B cell (primary cell): Measurements from ENCODE around the gene DYDC2. TPM values are rescaled to one million over a fixed set of nuclear protein-coding genes. Genes with fewer than 3 reads are reported as not detected.
A peak's percentile ranks its signal among the peaks of the same experiment; 100 is the strongest.

ENCODE experiments used
- ATAC-seq: fragments of 200-7000 bp; cut with Tn5 transposase; one replicate; pipeline ENCODE4 v1.10.0; 2021; ENCODE audit warnings: low read depth, mild to moderate bottlenecking, moderate number of reproducible peaks, moderate library complexity
- CTCF ChIA-PET: fragments of 350-600 bp; sonication (Branson Sonifier 250); formaldehyde crosslinking; loops from one replicate; lab custom pipeline; 2021; ENCODE audit warnings: antibody characterized with exemption, inconsistent platforms; lab: Charles Lee
- POLR2A ChIA-PET: fragments of 350-600 bp; sonication (Branson Sonifier 250); formaldehyde crosslinking; loops from one replicate; lab custom pipeline; 2021; ENCODE audit warnings: antibody characterized with exemption; lab: Charles Lee
- DNase-seq: peaks from one replicate; pipeline ENCODE4 v3.0.0; 2013
- H2AFZ ChIP-seq: 2 replicates; pipeline ENCODE4 v1.6.1; 2012; ENCODE audit warnings: mild to moderate bottlenecking, low read depth, low read length; ENCODE audit not compliant: insufficient read depth, poor library complexity, severe bottlenecking
- H3K27ac ChIP-seq, 2 donors: 1 replicate in 1 of 2; 2 replicates in 1 of 2; pipeline ENCODE4 v1.5.1; 2012 to 2013; ENCODE audit warnings: low read length in 2 of 2, mild to moderate bottlenecking in 2 of 2, moderate library complexity in 1 of 2
- H3K27me3 ChIP-seq, 4 experiments: fragments of 200-600 bp in 1 of 4; sonication (generic) in 1 of 4; replicated peaks in 1 of 4; 1 replicate in 2 of 4; 2 replicates in 2 of 4; pipeline versions ENCODE4 v1.6.1 to v1.7.0; 2013 to 2016; ENCODE audit warnings: low read length in 3 of 4, mild to moderate bottlenecking in 2 of 4, mixed read lengths in 1 of 4, moderate library complexity in 1 of 4; ENCODE audit not compliant: insufficient read depth in 4 of 4, control insufficient read depth in 3 of 4; ENCODE audit errors: control extremely low read depth in 1 of 4
- H3K36me3 ChIP-seq, 2 experiments: replicated peaks in 1 of 2; 1 replicate in 1 of 2; 2 replicates in 1 of 2; pipeline versions ENCODE4 v1.6.1 to v1.7.1; 2013; ENCODE audit warnings: low read length in 1 of 2; ENCODE audit not compliant: insufficient read depth in 2 of 2, control insufficient read depth in 1 of 2; ENCODE audit errors: control extremely low read depth in 1 of 2, extremely low read depth in 1 of 2
- H3K4me1 ChIP-seq, 2 donors: fragments of 200-600 bp in 1 of 2; sonication (generic) in 1 of 2; 1 replicate in 1 of 2; 2 replicates in 1 of 2; pipeline versions ENCODE4 v1.5.1 to v1.6.1; 2013 to 2017; ENCODE audit warnings: low read length in 2 of 2; ENCODE audit not compliant: control insufficient read depth in 2 of 2, insufficient read depth in 2 of 2
- H3K4me2 ChIP-seq: replicated peaks from 2 replicates; pipeline ENCODE3; 2012; ENCODE audit warnings: mild to moderate bottlenecking, low read depth, low read length; ENCODE audit not compliant: poor library complexity, severe bottlenecking
- H3K4me3 ChIP-seq, 5 experiments: fragments of 200-600 bp in 1 of 5; sonication (generic) in 1 of 5; 1 replicate in 3 of 5; 2 replicates in 2 of 5; pipeline versions ENCODE4 v1.5.1 to v1.7.0; 2011 to 2016; ENCODE audit warnings: low read length in 4 of 5, mild to moderate bottlenecking in 4 of 5, low read depth in 2 of 5, control low read depth in 1 of 5, moderate library complexity in 1 of 5; ENCODE audit not compliant: insufficient read depth in 1 of 5; ENCODE audit errors: control extremely low read depth in 1 of 5, extremely low read depth in 1 of 5
- H3K79me2 ChIP-seq: fragments of 200-600 bp; sonication (generic); one replicate; pipeline ENCODE4 v1.6.0; 2016; ENCODE audit warnings: low read length; ENCODE audit not compliant: control insufficient read depth, insufficient read depth
- H3K9ac ChIP-seq: fragments of 200-600 bp; sonication (generic); 2 replicates; pipeline ENCODE4 v1.6.1; 2017; ENCODE audit warnings: mild to moderate bottlenecking, low read length, moderate library complexity
- H3K9me3 ChIP-seq, 3 donors: one replicate each; pipeline versions ENCODE4 v1.6.1 to v1.7.1; 2013; ENCODE audit warnings: low read length in 2 of 3; ENCODE audit not compliant: control insufficient read depth in 2 of 3, insufficient read depth in 1 of 3; ENCODE audit errors: control extremely low read depth in 1 of 3
- H4K20me1 ChIP-seq: 2 replicates; pipeline ENCODE4 v1.6.0; 2012; ENCODE audit warnings: mild to moderate bottlenecking, low read length; ENCODE audit not compliant: insufficient read depth, control insufficient read depth, poor library complexity, severe bottlenecking
- H3K27ac Mint-ChIP-seq: one replicate; pipeline ENCODE4 v1.8.0; 2021; ENCODE audit warnings: mixed read lengths
- H3K27me3 Mint-ChIP-seq: one replicate; pipeline ENCODE4 v1.8.0; 2021; ENCODE audit warnings: mixed read lengths
- H3K4me1 Mint-ChIP-seq: one replicate; pipeline ENCODE4 v1.8.0; 2021; ENCODE audit warnings: mixed read lengths
- H3K4me3 Mint-ChIP-seq: one replicate; pipeline ENCODE4 v1.8.0; 2021; ENCODE audit warnings: mixed read lengths
- H3K9me3 Mint-ChIP-seq: one replicate; pipeline ENCODE4 v1.8.0; 2022; ENCODE audit warnings: mixed read lengths; ENCODE audit not compliant: insufficient read depth
- CTCF ChIP-seq: fragments of 200-600 bp; IDR thresholded peaks from one replicate; pipeline ENCODE4 v1.8.0; 2022; ENCODE audit warnings: antibody characterized with exemption, mild to moderate bottlenecking
- EZH2 ChIP-seq: IDR thresholded peaks from 2 replicates; pipeline ENCODE4 v1.6.1; 2012; ENCODE audit warnings: borderline replicate concordance, low read depth, mild to moderate bottlenecking, moderate library complexity, low read length; ENCODE audit not compliant: insufficient read depth, poor library complexity, severe bottlenecking
- WGBS: methylation state at CpG from one replicate; pipeline ENCODE4 v1.1.5; 2013; ENCODE audit warnings: missing lambda C conversion rate; ENCODE audit not compliant: insufficient coverage; 5-methylcytosine and 5-hydroxymethylcytosine counted together
- intact Hi-C: fragments of 100-400 bp; cut with micrococcal nuclease; formaldehyde crosslinking; loops from one replicate; pipeline ENCODE4 v1.10.0; 2022
- polyA plus RNA-seq: library from polyadenylated mRNA; depleted of rRNA; stranded (reverse); fragments of >200 nt; gene quantifications from 2 replicates; pipeline ENCODE4 v1.2.3, GENCODE V29; 2012
- total RNA-seq, 2 donors: library from RNA; stranded (reverse); fragments of 120-200 nt in 1 of 2; gene quantifications; 1 replicate in 1 of 2; 2 replicates in 1 of 2; pipeline versions ENCODE4 v1.2.3 to v1.2.4, GENCODE V29; 2013 to 2022

The DYDC2 gene
- total and polyA plus RNA-seq, 2 donors (not counting 1 experiment from before 2014, with no cell fraction given): not detected

GRCh38 chr10:80409121-80409520 is 52.5 kb downstream of the DYDC2 start:
- H3K4me1 Mint-ChIP-seq: peaks cover 13% of the 10 kb centered on the region
- H3K4me1 ChIP-seq: peaks cover 6 to 15% of the 10 kb centered on the region in 2 donors
- H3K4me2 ChIP-seq: peak overlapping the region; percentile 91
- WGBS: 31% methylated on average over 10 of the region's 12 CpGs
- no peak overlapping the region for H3K27ac ChIP-seq
- peaks cover 0 to 5% (median 0%) of the 10 kb centered on the region in 3 donors for H3K9me3 ChIP-seq
- intact Hi-C loops: no loop called here
- no peaks in the 10 kb centered on the region for H4K20me1 ChIP-seq
- H3K27me3 ChIP-seq: no peaks in the 10 kb centered on the region
- POLR2A ChIA-PET: no interaction called here
- DNase-seq (no peak), ATAC-seq (no peak)
- peak overlapping the region; percentile 92 for H2AFZ ChIP-seq
- peak overlapping the region in 4 of 5 experiments; percentile 74 to 82 (median 78) for H3K4me3 ChIP-seq
- TF ChIP-seq EZH2 (no peak), CTCF (no peak)
- H3K4me3 Mint-ChIP-seq: peak overlapping the region; percentile 91
- no peaks in the 10 kb centered on the region for H3K79me2 ChIP-seq
- peak overlapping the region; percentile 73 for H3K9ac ChIP-seq
- H3K36me3 ChIP-seq: no peaks in the 10 kb centered on the region
- H3K27me3 Mint-ChIP-seq: peaks cover 5% of the 10 kb centered on the region
- no peak overlapping the region for H3K27ac Mint-ChIP-seq
- H3K9me3 Mint-ChIP-seq: no peaks in the 10 kb centered on the region
- CTCF ChIA-PET: interaction anchor here (1.8 kb wide), 1 partner anchor 96 kb away, joined by 5 read pairs; no protein-coding TSS in a partner anchor

GRCh38 chr10:80410122-80410521 is 53.5 kb downstream of the DYDC2 start:
- Histone ChIP-seq H4K20me1 (no peaks in the 10 kb centered on the region), H3K4me1 (peaks cover 6 to 15% of the 10 kb centered on the region in 2 donors), H3K4me3 (no peak overlapping the region), H3K79me2 (no peaks in the 10 kb centered on the region), H2AFZ (no peak overlapping the region), H3K36me3 (no peaks in the 10 kb centered on the region), H3K9me3 (peaks cover 0 to 5% (median 0%) of the 10 kb centered on the region in 3 donors), H3K27ac (no peak overlapping the region), H3K4me2 (no peak overlapping the region), H3K9ac (no peak overlapping the region), H3K27me3 (no peaks in the 10 kb centered on the region)
- Mint-ChIP-seq H3K4me3 (peak overlapping the region; percentile 91), H3K9me3 (no peaks in the 10 kb centered on the region), H3K27ac (no peak overlapping the region), H3K4me1 (peaks cover 13% of the 10 kb centered on the region), H3K27me3 (peaks cover 5% of the 10 kb centered on the region)
- ATAC-seq: no peak
- intact Hi-C loops: no loop called here
- ChIA-PET CTCF (interaction anchor here (1.7 to 1.8 kb wide), 2 partner anchors 12 to 95 kb away, joined by 5 read pairs; no protein-coding TSS in a partner anchor), POLR2A (no interaction called here)
- DNase-seq: no peak
- 77% methylated on average over 2 of the region's 2 CpGs for WGBS
- TF ChIP-seq CTCF (no peak), EZH2 (no peak)
